Prostate gland (tissue), 2 donors: ENCODE data around the gene TRAF1. TPM values are rescaled to one million over a fixed set of nuclear protein-coding genes. Genes with fewer than 3 reads are reported as not detected.

ENCODE experiments used
- DNase-seq: peaks from one replicate; pipeline ENCODE4 v3.0.0-alpha.2; 2019; ENCODE audit warnings: low spot score
- H3K27ac ChIP-seq, 2 donors: fragments of 200-600 bp; sonication (generic); 2 replicates each; pipeline ENCODE4 v1.5.1; 2017 to 2019
- H3K27me3 ChIP-seq: fragments of 200-600 bp; sonication (generic); replicated peaks from 2 replicates; pipeline ENCODE4 v1.5.1; 2019; ENCODE audit not compliant: insufficient read depth
- H3K36me3 ChIP-seq, 2 donors: fragments of 200-600 bp; sonication (generic); 1 replicate in 1 of 2; 2 replicates in 1 of 2; pipeline versions ENCODE4 v1.5.1 to v1.8.1; 2017 to 2019
- H3K4me1 ChIP-seq: fragments of 200-600 bp; sonication (generic); replicated peaks from 2 replicates; pipeline ENCODE4 v1.5.1; 2019
- H3K4me3 ChIP-seq, 2 donors: fragments of 200-600 bp; sonication (generic); 2 replicates each; pipeline ENCODE4 v1.5.1; 2017 to 2019
- H3K9me3 ChIP-seq: fragments of 200-600 bp; sonication (generic); 2 replicates; pipeline ENCODE4 v1.5.1; 2017
- POLR2A ChIP-seq: fragments of 450-650 bp; IDR thresholded peaks from one replicate; pipeline ENCODE4 v1.6.1; 2016; ENCODE audit warnings: antibody characterized with exemption, mild to moderate bottlenecking
- POLR2AphosphoS5 ChIP-seq: sonication (generic); formaldehyde crosslinking; IDR thresholded peaks from one replicate; pipeline ENCODE4 v1.6.1; 2017; ENCODE audit warnings: antibody characterized with exemption
- WGBS: methylation state at CpG from one replicate; pipeline ENCODE4 v1.1.5; 2018; 5-methylcytosine and 5-hydroxymethylcytosine counted together
- intact Hi-C: fragments of 100-400 bp; cut with DNase I; formaldehyde crosslinking; loops from one replicate; pipeline ENCODE4 v1.14.2; 2022
- total RNA-seq, 2 donors: library from RNA; depleted of rRNA; stranded (reverse); fragments of >200 nt; gene quantifications; one replicate each; pipeline ENCODE4 v1.1.0, GENCODE V29; 2016
- TF ChIP-seq, protein P1 (sequence below), 4 experiments: fragments of 200-600 bp in 2 of 4; fragments of 450-650 bp in 2 of 4; sonication (generic) in 2 of 4; IDR thresholded peaks; 1 replicate in 3 of 4; 2 replicates in 1 of 4; pipeline ENCODE4 v1.5.1; 2016 to 2019; ENCODE audit warnings: antibody characterized with exemption in 4 of 4, mild to moderate bottlenecking in 2 of 4, moderate library complexity in 2 of 4

Gene TRAF1
- total RNA-seq, 2 donors from 2014 or later = 3.1 to 6.9 TPM

DNA sequence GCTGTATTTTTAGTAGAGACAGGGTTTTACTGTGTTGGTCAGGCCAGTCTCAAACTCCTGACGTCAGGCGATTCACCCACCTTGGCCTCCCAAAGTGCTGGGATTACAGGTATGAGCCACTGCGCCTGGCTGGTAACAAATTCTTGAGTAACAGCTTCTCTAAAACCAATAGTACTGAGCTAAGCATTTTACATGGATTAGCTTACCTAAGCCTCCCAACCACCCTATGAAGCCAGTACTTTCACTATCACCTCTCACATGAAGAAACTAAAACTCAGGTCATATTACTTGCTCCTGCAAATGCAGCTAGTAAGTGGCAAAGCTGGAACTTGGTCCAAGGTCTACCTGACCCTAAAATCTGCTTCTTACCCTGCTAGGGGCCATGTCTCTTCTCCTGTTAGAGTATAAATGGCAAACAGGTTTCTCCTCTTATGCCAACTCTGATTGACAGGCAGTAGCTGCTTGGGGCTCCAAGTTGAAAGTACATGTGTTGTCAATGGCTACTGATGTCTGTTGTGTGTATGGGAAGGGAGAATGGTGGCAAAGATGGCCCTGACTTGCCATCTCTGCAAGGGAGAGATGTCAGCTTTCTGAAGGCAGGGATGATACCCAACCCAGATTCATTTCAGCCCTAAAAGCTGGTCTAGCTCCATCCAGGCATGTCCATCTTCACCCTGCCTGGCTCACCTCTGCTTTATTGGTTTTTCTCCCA is 53.6 kb downstream of the TRAF1 start:
- H3K36me3 ChIP-seq = no peaks in the 10 kb centered on the region
- intact Hi-C loops = loop anchor here (10.0 kb wide), 1 partner anchor 118 kb away; no protein-coding TSS in a partner anchor
- H3K4me3 ChIP-seq = no peak overlapping the region
- H3K4me1 ChIP-seq = no peaks in the 10 kb centered on the region
- H3K9me3 ChIP-seq = no peaks in the 10 kb centered on the region
- no peak overlapping the region for H3K27ac ChIP-seq
- no peaks in the 10 kb centered on the region for H3K27me3 ChIP-seq
- no peak for DNase-seq
- 93% methylated on average over 3 of the region's 3 CpGs for WGBS
- TF ChIP-seq POLR2A (no peak), POLR2AphosphoS5 (no peak)
- TF ChIP-seq, protein P1, sequence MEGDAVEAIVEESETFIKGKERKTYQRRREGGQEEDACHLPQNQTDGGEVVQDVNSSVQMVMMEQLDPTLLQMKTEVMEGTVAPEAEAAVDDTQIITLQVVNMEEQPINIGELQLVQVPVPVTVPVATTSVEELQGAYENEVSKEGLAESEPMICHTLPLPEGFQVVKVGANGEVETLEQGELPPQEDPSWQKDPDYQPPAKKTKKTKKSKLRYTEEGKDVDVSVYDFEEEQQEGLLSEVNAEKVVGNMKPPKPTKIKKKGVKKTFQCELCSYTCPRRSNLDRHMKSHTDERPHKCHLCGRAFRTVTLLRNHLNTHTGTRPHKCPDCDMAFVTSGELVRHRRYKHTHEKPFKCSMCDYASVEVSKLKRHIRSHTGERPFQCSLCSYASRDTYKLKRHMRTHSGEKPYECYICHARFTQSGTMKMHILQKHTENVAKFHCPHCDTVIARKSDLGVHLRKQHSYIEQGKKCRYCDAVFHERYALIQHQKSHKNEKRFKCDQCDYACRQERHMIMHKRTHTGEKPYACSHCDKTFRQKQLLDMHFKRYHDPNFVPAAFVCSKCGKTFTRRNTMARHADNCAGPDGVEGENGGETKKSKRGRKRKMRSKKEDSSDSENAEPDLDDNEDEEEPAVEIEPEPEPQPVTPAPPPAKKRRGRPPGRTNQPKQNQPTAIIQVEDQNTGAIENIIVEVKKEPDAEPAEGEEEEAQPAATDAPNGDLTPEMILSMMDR (IDR thresholded peaks at IDR 0.05) = no peak

- Histone ChIP-seq H3K27me3 (no peaks in the 10 kb centered on the region), H3K4me1 (no peaks in the 10 kb centered on the region), H3K4me3 (no peak overlapping the region), H3K36me3 (no peaks in the 10 kb centered on the region), H3K9me3 (no peaks in the 10 kb centered on the region), H3K27ac (no peak overlapping the region)
- DNase-seq = no peak
- intact Hi-C loops = loop anchor here (10.0 kb wide), 1 partner anchor 115 kb away; no protein-coding TSS in a partner anchor
- 91% methylated on average over 9 of the region's 9 CpGs for WGBS
- no peak for TF ChIP-seq POLR2A
- TF ChIP-seq, protein P1 (IDR thresholded peaks at IDR 0.05) = no peak
- TF ChIP-seq POLR2AphosphoS5 = no peak
Observed at GRCh38 chr9:120870206-120870605, 56.4 kb downstream of the TRAF1 start.

DNA sequence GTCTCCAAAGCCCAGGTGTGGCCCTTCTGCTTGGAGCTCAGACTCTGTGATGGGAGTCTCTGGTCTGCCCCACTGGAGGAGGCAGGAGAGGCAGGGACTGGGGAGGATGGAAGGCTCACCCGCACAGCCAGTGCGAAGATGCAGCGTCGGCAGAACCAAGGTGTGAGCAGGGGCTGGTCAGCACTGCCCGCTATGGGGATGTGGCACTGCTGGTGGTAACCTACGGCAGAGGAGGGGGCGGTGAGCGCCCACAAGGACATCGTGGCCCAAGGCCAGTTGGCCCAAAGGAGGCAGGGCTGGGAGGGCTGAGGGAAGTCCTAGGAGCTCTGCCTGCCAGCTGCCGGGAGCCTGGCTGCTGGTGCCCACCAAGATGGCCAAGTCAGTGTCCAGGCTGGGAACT is 56.9 kb downstream of the TRAF1 start:
- Histone ChIP-seq H3K27me3 (no peaks in the 10 kb centered on the region), H3K4me1 (no peaks in the 10 kb centered on the region), H3K36me3 (no peaks in the 10 kb centered on the region), H3K4me3 (no peak overlapping the region), H3K27ac (peak overlapping the region; percentile 80 to 82), H3K9me3 (no peaks in the 10 kb centered on the region)
- WGBS = 84% methylated on average over 10 of the region's 10 CpGs
- intact Hi-C loops = loop anchor here (2.0 to 10.0 kb wide), 3 partner anchors 67 to 208 kb away; no protein-coding TSS in a partner anchor
- no peak for DNase-seq
- TF ChIP-seq POLR2A (no peak), POLR2AphosphoS5 (no peak)
- TF ChIP-seq, protein P1 (IDR thresholded peaks at IDR 0.05) = no peak

DNA sequence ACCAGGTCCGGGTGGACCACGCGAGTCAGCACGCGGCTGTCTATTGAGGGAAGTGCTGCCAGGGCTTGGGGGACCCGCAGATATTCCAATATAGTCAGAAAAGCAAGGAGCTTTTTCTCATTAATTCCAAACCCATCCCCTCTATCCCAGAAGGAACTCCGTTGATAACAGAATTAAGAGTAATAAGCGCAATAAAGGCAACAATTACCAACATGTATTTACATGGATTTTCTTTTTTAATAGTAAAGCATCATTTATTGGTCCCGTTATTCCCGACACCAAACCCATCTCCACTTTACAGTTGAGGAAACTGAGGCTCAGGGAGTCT is 57.3 kb downstream of the TRAF1 start:
- 34% methylated on average over 10 of the region's 10 CpGs for WGBS

GRCh38 chr9:120868676-120869359 is 57.8 kb downstream of the TRAF1 start:
- intact Hi-C loops = loop anchor here (2.0 to 5.0 kb wide), 2 partner anchors 68 to 208 kb away; no protein-coding TSS in a partner anchor
- H3K27me3 ChIP-seq = no peaks in the 10 kb centered on the region
- no peaks in the 10 kb centered on the region for H3K36me3 ChIP-seq
- TF ChIP-seq, protein P1 (IDR thresholded peaks at IDR 0.05) = peak; percentile 19 to 70 (median 64)
- TF ChIP-seq POLR2AphosphoS5 (peak; percentile 61), POLR2A (peak; percentile 74)
- WGBS = 6% methylated on average over 31 of the region's 52 CpGs
- peak overlapping the region; percentile 36 to 46 for H3K4me3 ChIP-seq
- peak; percentile 96 for DNase-seq
- no peaks in the 10 kb centered on the region for H3K4me1 ChIP-seq
- H3K27ac ChIP-seq = peak overlapping the region; percentile 80 to 82
- no peaks in the 10 kb centered on the region for H3K9me3 ChIP-seq

More for the DNA sequence above, 57.3 kb downstream of the TRAF1 start:
- no peaks in the 10 kb centered on the region for H3K36me3 ChIP-seq
- H3K4me1 ChIP-seq = no peaks in the 10 kb centered on the region
- no peaks in the 10 kb centered on the region for H3K27me3 ChIP-seq
- no peaks in the 10 kb centered on the region for H3K9me3 ChIP-seq
- no peak for DNase-seq
- H3K4me3 ChIP-seq = peak overlapping the region; percentile 36 to 46
- TF ChIP-seq POLR2A = no peak
- intact Hi-C loops = loop anchor here (2.0 to 5.0 kb wide), 2 partner anchors 67 to 208 kb away; no protein-coding TSS in a partner anchor
- H3K27ac ChIP-seq = peak overlapping the region; percentile 80 to 82
